ENCODE measurements around the gene VPS33B. TPM values are rescaled to one million over a fixed set of nuclear protein-coding genes. Genes with fewer than 3 reads are reported as not detected.

The VPS33B gene
- total RNA-seq, 4 donors from 2014 or later, result 6.7 to 18.7 (median 10.8) TPM

- Histone ChIP-seq H3K4me3 (no peak overlapping the region), H3K27me3 (peaks cover 25% of the 10 kb centered on the region), H3K36me3 (no peaks in the 10 kb centered on the region), H3K4me1 (no peaks in the 10 kb centered on the region), H3K27ac (no peak overlapping the region), H3K9me3 (no peaks in the 10 kb centered on the region)
- WGBS, 2 donors (ENCODE audit: low coverage in 1 of 2), result 79 to 97% methylated on average over 2 of the region's 2 CpGs
- intact Hi-C loops (cut with DNase I; ENCODE audit: low total_unique reads) (no loop called here), in situ Hi-C loops (cut with MboI; ENCODE audit: low pct_ligation_motif_present in 1 of 4, low pct_unique_long_range_greater_than_20kb in 1 of 4, low sequenced_read_pairs in 3 of 4) (no loop called here)
- no peak for DNase-seq
- TF ChIP-seq POLR2A (IDR thresholded peaks at IDR 0.05), result no peak
- no peak for TF ChIP-seq POLR2AphosphoS5 (IDR thresholded peaks at IDR 0.05)
- TF ChIP-seq CTCF (IDR thresholded peaks at IDR 0.05), result no peak
- TF ChIP-seq EP300 (IDR thresholded peaks at IDR 0.05; ENCODE audit: low read depth), result no peak
These were observed 46.0 kb upstream of the VPS33B start for GRCh38 chr15:91068436-91068835.

- DNase-seq, result no peak
- in situ Hi-C loops (cut with MboI; ENCODE audit: low pct_ligation_motif_present in 1 of 4, low pct_unique_long_range_greater_than_20kb in 1 of 4, low sequenced_read_pairs in 3 of 4) (no loop called here), intact Hi-C loops (cut with DNase I; ENCODE audit: low total_unique reads) (no loop called here)
- 68 to 86% methylated on average over 2 of the region's 2 CpGs for WGBS, 2 donors (ENCODE audit: low coverage in 1 of 2)
- H3K9me3 ChIP-seq, result no peaks in the 10 kb centered on the region
- no peaks in the 10 kb centered on the region for H3K36me3 ChIP-seq
- H3K4me3 ChIP-seq, result no peak overlapping the region
- no peak for TF ChIP-seq POLR2AphosphoS5 (IDR thresholded peaks at IDR 0.05)
- TF ChIP-seq CTCF (IDR thresholded peaks at IDR 0.05), result no peak
- TF ChIP-seq EP300 (IDR thresholded peaks at IDR 0.05; ENCODE audit: low read depth), result no peak
- TF ChIP-seq POLR2A (IDR thresholded peaks at IDR 0.05), result no peak
- H3K27ac ChIP-seq, result no peak overlapping the region
- H3K4me1 ChIP-seq, result no peaks in the 10 kb centered on the region
- peaks cover 25% of the 10 kb centered on the region for H3K27me3 ChIP-seq
These were observed 44.6 kb upstream of the VPS33B start for GRCh38 chr15:91067036-91067435.

- no peaks in the 10 kb centered on the region for H3K36me3 ChIP-seq
- WGBS, 2 donors (ENCODE audit: low coverage in 1 of 2), result 88% methylated on average over 2 of the region's 2 CpGs; no CpG with 5 or more reads in 1 of the 2 donors
- intact Hi-C loops (cut with DNase I; ENCODE audit: low total_unique reads), result no loop called here
- no peaks in the 10 kb centered on the region for H3K4me1 ChIP-seq
- H3K27ac ChIP-seq, result no peak overlapping the region
- H3K9me3 ChIP-seq, result no peaks in the 10 kb centered on the region
- no peak overlapping the region for H3K4me3 ChIP-seq
- no peak for TF ChIP-seq POLR2A (IDR thresholded peaks at IDR 0.05)
- no peak for TF ChIP-seq POLR2AphosphoS5 (IDR thresholded peaks at IDR 0.05)
- TF ChIP-seq CTCF (IDR thresholded peaks at IDR 0.05), result no peak
- no peak for TF ChIP-seq EP300 (IDR thresholded peaks at IDR 0.05; ENCODE audit: low read depth)
- in situ Hi-C loops (cut with MboI; ENCODE audit: low pct_ligation_motif_present in 1 of 4, low pct_unique_long_range_greater_than_20kb in 1 of 4, low sequenced_read_pairs in 3 of 4), result no loop called here
- no peak for DNase-seq
- peaks cover 18% of the 10 kb centered on the region for H3K27me3 ChIP-seq
These were observed 43.1 kb upstream of the VPS33B start for GRCh38 chr15:91065505-91065904.

- DNase-seq, result no peak
- Histone ChIP-seq H3K4me1 (no peaks in the 10 kb centered on the region), H3K27ac (no peak overlapping the region), H3K36me3 (no peaks in the 10 kb centered on the region), H3K9me3 (no peaks in the 10 kb centered on the region), H3K27me3 (peaks cover 30% of the 10 kb centered on the region), H3K4me3 (no peak overlapping the region)
- 65 to 76% methylated on average over 2 to 5 of the region's 5 CpGs for WGBS, 2 donors (ENCODE audit: low coverage in 1 of 2)
- in situ Hi-C loops (cut with MboI; ENCODE audit: low pct_ligation_motif_present in 1 of 4, low pct_unique_long_range_greater_than_20kb in 1 of 4, low sequenced_read_pairs in 3 of 4), result no loop called here
- TF ChIP-seq CTCF (IDR thresholded peaks at IDR 0.05) (no peak), POLR2AphosphoS5 (IDR thresholded peaks at IDR 0.05) (no peak), EP300 (IDR thresholded peaks at IDR 0.05; ENCODE audit: low read depth) (no peak), POLR2A (IDR thresholded peaks at IDR 0.05) (no peak)
- intact Hi-C loops (cut with DNase I; ENCODE audit: low total_unique reads), result no loop called here
These were observed 39.6 kb upstream of the VPS33B start for GRCh38 chr15:91061997-91062396.

All from transverse colon (tissue), 4 donors.